Measurements from ENCODE around the gene NKAIN2.

NKAIN2 gene

GRCh38 chr6:124870611-124871459 is 1067.2 kb downstream of the NKAIN2 start:
- no peak for DNase-seq

- no peak for DNase-seq
Observed at GRCh38 chr6:124872361-124873065, 1068.8 kb downstream of the NKAIN2 start.

- DNase-seq = no peak
Observed at GRCh38 chr6:124873066-124873410, 1069.4 kb downstream of the NKAIN2 start.

All from stimulated activated CD4-positive, alpha-beta T cell treated with anti-CD3 and anti-CD28 coated beads, Interleukin-12 subunit alpha, Interleukin-12 subunit beta, amount 100 ng/mL, for 4 hours (primary cell).